HEK293 (cell line): ENCODE measurements around the gene FUT8.

Experiments
- CTCF ChIA-PET: fragments of 350-600 bp; formaldehyde crosslinking; extraction: SDS; loops from one replicate; lab custom pipeline; 2021; ENCODE audit warnings: antibody characterized with exemption; lab: Yijun Ruan, JAX
- POLR2A ChIA-PET: fragments of 300-600 bp; formaldehyde crosslinking; extraction: SDS; loops from one replicate; lab custom pipeline; 2020; ENCODE audit warnings: antibody characterized with exemption, inconsistent platforms; lab: Yijun Ruan, JAX
- H3K27ac ChIP-seq: fragments of 200-500 bp; sonication (Bioruptor generic); 2 replicates; pipeline ENCODE4 v1.5.1; 2014; ENCODE audit warnings: low read depth, low read length, control low read depth, inconsistent platforms; ENCODE audit errors: extremely low read depth
- H3K36me3 ChIP-seq, 2 experiments: fragments of 200-500 bp in 1 of 2; sonication (Bioruptor generic) in 1 of 2; 1 replicate in 1 of 2; 2 replicates in 1 of 2; pipeline ENCODE4 v1.5.1; 2014 to 2017; ENCODE audit warnings: inconsistent platforms in 2 of 2, low read length in 2 of 2; ENCODE audit not compliant: control insufficient read depth in 2 of 2, insufficient read depth in 1 of 2
- H3K4me1 ChIP-seq: fragments of 200-500 bp; sonication (Bioruptor generic); 2 replicates; pipeline ENCODE4 v1.5.1; 2014; ENCODE audit warnings: mild to moderate bottlenecking, low read length, inconsistent platforms; ENCODE audit not compliant: control insufficient read depth, insufficient read depth
- H3K4me3 ChIP-seq: 2 replicates; pipeline ENCODE4 v1.5.1; 2011; ENCODE audit warnings: low read depth, mild to moderate bottlenecking, control low read depth, low read length, moderate library complexity
- H3K9me3 ChIP-seq: fragments of 200-500 bp; sonication (Bioruptor generic); 2 replicates; pipeline ENCODE4 v1.5.1; 2014; ENCODE audit warnings: low read depth, low read length, inconsistent platforms; ENCODE audit not compliant: control insufficient read depth, insufficient read depth
- EGR2 ChIP-seq: fragments of 450-650 bp; formaldehyde crosslinking; IDR thresholded peaks from 2 replicates; pipeline ENCODE4 v1.5.1; 2016; ENCODE audit warnings: low read depth, missing biosample characterization, missing genetic modification characterization
- GLI4 ChIP-seq: fragments of 450-650 bp; formaldehyde crosslinking; IDR thresholded peaks from 2 replicates; pipeline ENCODE4 v1.5.1; 2016; ENCODE audit warnings: missing biosample characterization, missing genetic modification characterization
- IKZF3 ChIP-seq: fragments of 450-650 bp; IDR thresholded peaks from 2 replicates; pipeline ENCODE4 v1.5.0; 2018; ENCODE audit warnings: missing biosample characterization, mild to moderate bottlenecking, missing genetic modification characterization, moderate library complexity
- KLF1 ChIP-seq: fragments of 450-650 bp; formaldehyde crosslinking; IDR thresholded peaks from 2 replicates; pipeline ENCODE4 v1.5.1; 2016; ENCODE audit warnings: missing biosample characterization, missing genetic modification characterization
- SP2 ChIP-seq: fragments of 450-650 bp; formaldehyde crosslinking; IDR thresholded peaks from 2 replicates; pipeline ENCODE4 v1.5.1; 2016; ENCODE audit warnings: missing biosample characterization, missing genetic modification characterization
- YY1 ChIP-seq: fragments of 450-650 bp; formaldehyde crosslinking; IDR thresholded peaks from 2 replicates; pipeline ENCODE4 v1.5.1; 2018; ENCODE audit warnings: missing biosample characterization, missing genetic modification characterization
- ZBTB20 ChIP-seq: fragments of 450-650 bp; formaldehyde crosslinking; IDR thresholded peaks from 2 replicates; pipeline ENCODE4 v1.5.1; 2016; ENCODE audit warnings: missing biosample characterization, missing genetic modification characterization
- ZBTB8A ChIP-seq: fragments of 450-650 bp; formaldehyde crosslinking; IDR thresholded peaks from 2 replicates; pipeline ENCODE4 v1.5.1; 2016; ENCODE audit warnings: missing biosample characterization, missing genetic modification characterization
- ZFP3 ChIP-seq: fragments of 450-650 bp; formaldehyde crosslinking; IDR thresholded peaks from 2 replicates; pipeline ENCODE4 v1.5.1; 2016; ENCODE audit warnings: low read depth, missing biosample characterization, missing genetic modification characterization
- ZFP37 ChIP-seq: fragments of 450-650 bp; formaldehyde crosslinking; IDR thresholded peaks from 2 replicates; pipeline ENCODE4 v1.5.1; 2016; ENCODE audit warnings: missing biosample characterization, missing genetic modification characterization
- ZNF121 ChIP-seq: fragments of 450-650 bp; formaldehyde crosslinking; IDR thresholded peaks from 2 replicates; pipeline ENCODE4 v1.5.1; 2016; ENCODE audit warnings: missing biosample characterization, missing genetic modification characterization
- ZNF138 ChIP-seq: fragments of 450-650 bp; formaldehyde crosslinking; IDR thresholded peaks from 2 replicates; pipeline ENCODE4 v1.5.1; 2016; ENCODE audit warnings: missing biosample characterization, missing genetic modification characterization, borderline replicate concordance
- ZNF175 ChIP-seq: fragments of 450-650 bp; formaldehyde crosslinking; IDR thresholded peaks from 2 replicates; pipeline ENCODE4 v1.5.1; 2016; ENCODE audit warnings: missing biosample characterization, missing genetic modification characterization
- ZNF184 ChIP-seq: fragments of 450-650 bp; IDR thresholded peaks from 2 replicates; pipeline ENCODE4 v1.5.1; 2018; ENCODE audit warnings: missing biosample characterization, mild to moderate bottlenecking, missing genetic modification characterization
- ZNF214 ChIP-seq: fragments of 450-650 bp; formaldehyde crosslinking; IDR thresholded peaks from 2 replicates; pipeline ENCODE4 v1.5.1; 2017; ENCODE audit warnings: missing biosample characterization, mild to moderate bottlenecking, missing genetic modification characterization, borderline replicate concordance
- ZNF223 ChIP-seq: fragments of 450-650 bp; formaldehyde crosslinking; IDR thresholded peaks from 2 replicates; pipeline ENCODE4 v1.5.1; 2016; ENCODE audit warnings: missing biosample characterization, missing genetic modification characterization
- ZNF341 ChIP-seq: fragments of 450-650 bp; formaldehyde crosslinking; IDR thresholded peaks from 2 replicates; pipeline ENCODE4; 2016; ENCODE audit warnings: low read depth, missing biosample characterization, missing genetic modification characterization
- ZNF37A ChIP-seq: fragments of 450-650 bp; IDR thresholded peaks from 2 replicates; pipeline ENCODE4 v1.5.1; 2018; ENCODE audit warnings: missing biosample characterization, missing genetic modification characterization
- ZNF416 ChIP-seq: fragments of 450-650 bp; formaldehyde crosslinking; IDR thresholded peaks from 2 replicates; pipeline ENCODE4 v1.5.1; 2016; ENCODE audit warnings: missing biosample characterization, missing genetic modification characterization
- ZNF449 ChIP-seq: fragments of 450-650 bp; formaldehyde crosslinking; IDR thresholded peaks from 2 replicates; pipeline ENCODE4 v1.5.1; 2017; ENCODE audit warnings: missing biosample characterization, mild to moderate bottlenecking, missing genetic modification characterization, moderate library complexity
- ZNF521 ChIP-seq: fragments of 450-650 bp; formaldehyde crosslinking; IDR thresholded peaks from 2 replicates; pipeline ENCODE4 v1.5.1; 2017; ENCODE audit warnings: missing biosample characterization, mild to moderate bottlenecking, missing genetic modification characterization
- ZNF544 ChIP-seq: fragments of 450-650 bp; formaldehyde crosslinking; IDR thresholded peaks from 2 replicates; pipeline ENCODE4 v1.5.0; 2017; ENCODE audit warnings: missing biosample characterization, missing genetic modification characterization
- ZNF558 ChIP-seq: fragments of 450-650 bp; formaldehyde crosslinking; IDR thresholded peaks from 2 replicates; pipeline ENCODE4 v1.5.1; 2016; ENCODE audit warnings: missing biosample characterization, missing genetic modification characterization
- ZNF560 ChIP-seq: fragments of 450-650 bp; formaldehyde crosslinking; IDR thresholded peaks from 2 replicates; pipeline ENCODE4 v1.5.1; 2017; ENCODE audit warnings: missing biosample characterization, missing genetic modification characterization, borderline replicate concordance
- ZNF585B ChIP-seq: fragments of 450-650 bp; formaldehyde crosslinking; IDR thresholded peaks from 2 replicates; pipeline ENCODE4 v1.5.1; 2016; ENCODE audit warnings: missing biosample characterization, missing genetic modification characterization
- ZNF677 ChIP-seq: fragments of 450-650 bp; IDR thresholded peaks from 2 replicates; pipeline ENCODE4 v1.5.0; 2018; ENCODE audit warnings: missing biosample characterization, mild to moderate bottlenecking, missing genetic modification characterization, moderate library complexity
- ZNF747 ChIP-seq: fragments of 450-650 bp; formaldehyde crosslinking; IDR thresholded peaks from 2 replicates; pipeline ENCODE4 v1.5.1; 2016; ENCODE audit warnings: missing biosample characterization, missing genetic modification characterization
- ZNF768 ChIP-seq: fragments of 450-650 bp; formaldehyde crosslinking; IDR thresholded peaks from 2 replicates; pipeline ENCODE4 v1.5.1; 2018; ENCODE audit warnings: missing biosample characterization, mild to moderate bottlenecking, missing genetic modification characterization
- ZNF830 ChIP-seq: fragments of 450-650 bp; IDR thresholded peaks from 2 replicates; pipeline ENCODE4 v1.5.0; 2018; ENCODE audit warnings: missing biosample characterization, missing genetic modification characterization, low read depth, mild to moderate bottlenecking, moderate library complexity
- ZNF837 ChIP-seq: fragments of 450-650 bp; formaldehyde crosslinking; IDR thresholded peaks from 2 replicates; pipeline ENCODE4 v1.5.1; 2016; ENCODE audit warnings: missing biosample characterization, missing genetic modification characterization
- TF ChIP-seq, protein P1 (sequence below): fragments of 450-650 bp; formaldehyde crosslinking; IDR thresholded peaks from 2 replicates; pipeline ENCODE4 v1.5.1; 2016; ENCODE audit warnings: missing biosample characterization, missing genetic modification characterization
- TF ChIP-seq, protein P2 (sequence below): fragments of 450-650 bp; formaldehyde crosslinking; IDR thresholded peaks from 2 replicates; pipeline ENCODE4 v1.5.1; 2016; ENCODE audit warnings: missing biosample characterization, missing genetic modification characterization
- TF ChIP-seq, protein P3 (sequence below): fragments of 450-650 bp; formaldehyde crosslinking; IDR thresholded peaks from 2 replicates; pipeline ENCODE4 v1.5.1; 2017; ENCODE audit warnings: missing biosample characterization, missing genetic modification characterization

FUT8 gene

DNA sequence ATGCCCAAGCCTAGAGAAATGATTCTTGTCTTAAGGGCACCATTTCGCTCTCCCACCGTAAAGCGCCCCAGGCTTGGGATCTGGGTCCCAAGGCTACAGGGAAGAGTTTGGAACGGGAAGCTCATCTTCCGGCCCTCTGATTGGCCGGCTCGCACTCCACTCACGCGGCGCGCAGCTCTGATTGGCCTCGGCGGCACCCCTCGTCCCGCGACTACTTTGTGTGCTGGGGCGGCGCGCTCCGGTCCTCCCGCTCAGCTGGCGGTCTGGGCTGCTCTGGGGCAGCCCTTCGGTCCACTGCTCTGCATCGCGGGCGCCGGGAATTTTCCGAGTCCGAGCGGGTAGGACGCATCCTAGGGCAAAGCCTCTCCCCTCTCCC lies 886 bp upstream of the FUT8 start (continued):
- TF ChIP-seq ZNF677, result no peak
- TF ChIP-seq ZFP3 (tag by site-specific recombination), result no peak
- no peak for TF ChIP-seq ZNF768 (tag by site-specific recombination)
- TF ChIP-seq ZNF138 (tag by site-specific recombination), result no peak
- peak; percentile 5; the same call in 1 of the 2 replicates for TF ChIP-seq ZBTB8A (tag by site-specific recombination)
- TF ChIP-seq, protein P1, sequence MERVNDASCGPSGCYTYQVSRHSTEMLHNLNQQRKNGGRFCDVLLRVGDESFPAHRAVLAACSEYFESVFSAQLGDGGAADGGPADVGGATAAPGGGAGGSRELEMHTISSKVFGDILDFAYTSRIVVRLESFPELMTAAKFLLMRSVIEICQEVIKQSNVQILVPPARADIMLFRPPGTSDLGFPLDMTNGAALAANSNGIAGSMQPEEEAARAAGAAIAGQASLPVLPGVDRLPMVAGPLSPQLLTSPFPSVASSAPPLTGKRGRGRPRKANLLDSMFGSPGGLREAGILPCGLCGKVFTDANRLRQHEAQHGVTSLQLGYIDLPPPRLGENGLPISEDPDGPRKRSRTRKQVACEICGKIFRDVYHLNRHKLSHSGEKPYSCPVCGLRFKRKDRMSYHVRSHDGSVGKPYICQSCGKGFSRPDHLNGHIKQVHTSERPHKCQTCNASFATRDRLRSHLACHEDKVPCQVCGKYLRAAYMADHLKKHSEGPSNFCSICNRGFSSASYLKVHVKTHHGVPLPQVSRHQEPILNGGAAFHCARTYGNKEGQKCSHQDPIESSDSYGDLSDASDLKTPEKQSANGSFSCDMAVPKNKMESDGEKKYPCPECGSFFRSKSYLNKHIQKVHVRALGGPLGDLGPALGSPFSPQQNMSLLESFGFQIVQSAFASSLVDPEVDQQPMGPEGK (tag by site-specific recombination), result peak; percentile 81
- no peak for TF ChIP-seq ZNF585B (tag by site-specific recombination)
- TF ChIP-seq ZNF830 (tag by site-specific recombination), result no peak
- no peak for TF ChIP-seq ZNF837 (tag by site-specific recombination)
- no peak for TF ChIP-seq EGR2
- no peak for TF ChIP-seq ZNF449 (tag by site-specific recombination)
- TF ChIP-seq IKZF3 (tag by site-specific recombination), result peak; percentile 100
- TF ChIP-seq ZNF521 (tag by site-specific recombination), result no peak
- no peak for TF ChIP-seq ZNF37A (tag by site-specific recombination)
- no peak for TF ChIP-seq ZNF544
- TF ChIP-seq ZNF175 (tag by site-specific recombination), result no peak
- no peak for TF ChIP-seq KLF1 (tag by site-specific recombination)
- no peak for TF ChIP-seq ZNF560 (tag by site-specific recombination)
- TF ChIP-seq, all 188 proteins: peak for 9

DNA sequence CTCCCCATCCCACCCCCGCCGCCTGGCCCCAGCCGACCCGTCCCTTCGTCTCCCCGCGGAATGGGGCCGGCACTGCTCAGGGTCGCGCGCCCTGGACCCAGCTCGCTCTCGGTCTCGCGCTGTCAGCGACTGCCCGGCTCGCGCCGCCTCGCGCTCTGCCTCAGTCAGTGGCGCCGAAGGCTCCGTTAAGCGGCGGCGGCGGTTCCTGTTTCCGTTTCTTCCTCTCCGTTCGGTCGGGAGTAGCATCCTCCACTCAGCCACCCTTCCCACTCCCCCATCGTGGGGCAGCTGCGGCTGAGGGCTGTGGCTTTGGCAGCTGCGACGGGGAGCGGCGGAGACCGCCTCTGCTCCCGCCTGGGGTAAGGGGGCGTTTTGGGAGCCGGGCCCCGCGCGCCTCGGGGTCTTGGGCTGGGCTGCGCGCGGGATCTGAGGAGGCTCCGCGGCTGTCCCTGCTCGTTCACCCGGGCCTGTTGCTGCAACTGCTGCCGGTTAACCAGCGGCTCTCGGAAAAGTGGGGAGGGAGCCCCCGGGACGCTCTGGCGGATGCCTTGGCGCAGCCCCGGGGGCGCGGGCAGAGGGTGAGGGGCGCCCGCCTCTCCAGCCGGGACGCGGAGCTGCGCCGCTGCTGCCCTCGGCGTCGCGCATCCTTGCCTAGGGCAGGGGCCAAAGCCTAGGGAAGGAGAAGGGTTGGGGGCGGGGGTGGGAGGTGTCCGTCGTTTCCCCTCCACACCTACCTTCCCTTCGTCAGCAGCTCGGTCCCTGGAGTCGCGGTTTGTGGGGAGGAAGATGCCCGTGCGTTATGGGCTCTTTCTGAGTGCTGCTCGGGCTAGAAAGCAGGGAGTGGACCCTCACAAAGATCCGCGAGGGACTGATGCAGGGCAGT lies 567 bp downstream of the FUT8 start:
- Histone ChIP-seq H3K9me3 (no peaks in the 10 kb centered on the region), H3K4me3 (peak overlapping the region; percentile 96), H3K4me1 (0 out of 2 replicates have a peak, but pooled peaks cover 2% of the 10 kb centered on the region), H3K27ac (peak overlapping the region; percentile 71; the same call in 1 of the 2 replicates), H3K36me3 (no peaks in the 10 kb centered on the region)
- ChIA-PET POLR2A (interaction anchor here (0.6 to 1.1 kb wide), 2 partner anchors 11 to 222 kb away, joined by 3 to 6 read pairs; no protein-coding TSS in a partner anchor), CTCF (interaction anchor here (0.6 to 5.6 kb wide), 11 partner anchors 9 to 658 kb away, joined by 3 to 68 read pairs (median 4); no protein-coding TSS in a partner anchor)
- TF ChIP-seq GLI4 (tag by site-specific recombination) (no peak), ZNF341 (tag by site-specific recombination) (peak; percentile 15; the same call in 1 of the 2 replicates), ZNF184 (tag by site-specific recombination) (no peak), ZNF558 (tag by site-specific recombination) (no peak), ZFP37 (no peak), ZNF121 (tag by site-specific recombination) (no peak), ZBTB20 (peak; percentile 56; the same call in 1 of the 2 replicates), ZNF747 (tag by site-specific recombination) (no peak), YY1 (no peak), ZNF214 (tag by site-specific recombination) (no peak), ZNF416 (tag by site-specific recombination) (no peak), ZNF223 (tag by site-specific recombination) (no peak), SP2 (tag by site-specific recombination) (peak; percentile 23; the same call in 1 of the 2 replicates)
- TF ChIP-seq, protein P2, sequence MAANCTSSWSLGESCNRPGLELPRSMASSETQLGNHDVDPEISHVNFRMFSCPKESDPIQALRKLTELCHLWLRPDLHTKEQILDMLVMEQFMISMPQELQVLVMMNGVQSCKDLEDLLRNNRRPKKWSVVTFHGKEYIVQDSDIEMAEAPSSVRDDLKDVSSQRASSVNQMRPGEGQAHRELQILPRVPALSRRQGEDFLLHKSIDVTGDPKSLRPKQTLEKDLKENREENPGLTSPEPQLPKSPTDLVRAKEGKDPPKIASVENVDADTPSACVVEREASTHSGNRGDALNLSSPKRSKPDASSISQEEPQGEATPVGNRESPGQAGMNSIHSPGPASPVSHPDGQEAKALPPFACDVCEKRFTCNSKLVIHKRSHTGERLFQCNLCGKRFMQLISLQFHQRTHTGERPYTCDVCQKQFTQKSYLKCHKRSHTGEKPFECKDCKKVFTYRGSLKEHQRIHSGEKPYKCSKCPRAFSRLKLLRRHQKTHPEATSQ, result no peak
- TF ChIP-seq, protein P3, sequence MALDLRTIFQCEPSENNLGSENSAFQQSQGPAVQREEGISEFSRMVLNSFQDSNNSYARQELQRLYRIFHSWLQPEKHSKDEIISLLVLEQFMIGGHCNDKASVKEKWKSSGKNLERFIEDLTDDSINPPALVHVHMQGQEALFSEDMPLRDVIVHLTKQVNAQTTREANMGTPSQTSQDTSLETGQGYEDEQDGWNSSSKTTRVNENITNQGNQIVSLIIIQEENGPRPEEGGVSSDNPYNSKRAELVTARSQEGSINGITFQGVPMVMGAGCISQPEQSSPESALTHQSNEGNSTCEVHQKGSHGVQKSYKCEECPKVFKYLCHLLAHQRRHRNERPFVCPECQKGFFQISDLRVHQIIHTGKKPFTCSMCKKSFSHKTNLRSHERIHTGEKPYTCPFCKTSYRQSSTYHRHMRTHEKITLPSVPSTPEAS (tag by site-specific recombination), result no peak
